GM12873 (cell line): ENCODE data around the gene P4HB.

Experiments
- CTCF ChIP-seq: IDR thresholded peaks from 2 replicates; pipeline ENCODE4 v1.5.1; 2012; ENCODE audit warnings: low read depth, mild to moderate bottlenecking, moderate library complexity, low read length, control low read depth; ENCODE audit not compliant: insufficient read depth; ENCODE audit errors: missing control alignments

Gene P4HB

GRCh38 chr17:81808778-81809555 is 51.4 kb downstream of the P4HB start:
- peak; percentile 27 for TF ChIP-seq CTCF

- no peak for TF ChIP-seq CTCF
Measured at GRCh38 chr17:81807839-81808238, 52.5 kb downstream of the P4HB start.

- no peak for TF ChIP-seq CTCF
Measured at GRCh38 chr17:81807210-81807719, 53.1 kb downstream of the P4HB start.

GRCh38 chr17:81806461-81807209 is 53.7 kb downstream of the P4HB start:
- no peak for TF ChIP-seq CTCF

- no peak for TF ChIP-seq CTCF
Measured at GRCh38 chr17:81805707-81806460, 54.5 kb downstream of the P4HB start.

GRCh38 chr17:81804559-81805399 is 55.6 kb downstream of the P4HB start:
- no peak for TF ChIP-seq CTCF
